Measurements from ENCODE around the gene GTF3C5. TPM values are rescaled to one million over a fixed set of nuclear protein-coding genes. Genes with fewer than 3 reads are reported as not detected.

The GTF3C5 gene
- total RNA-seq, 1 donor from 2014 or later = 95.2 TPM

- H3K9me3 Mint-ChIP-seq (ENCODE audit: unreplicated experiment) = peaks cover 12% of the 10 kb centered on the region
- H3K4me3 Mint-ChIP-seq (ENCODE audit: unreplicated experiment) = peak overlapping the region; percentile 98
- H3K4me1 Mint-ChIP-seq (ENCODE audit: low read depth, unreplicated experiment) = peaks cover 11% of the 10 kb centered on the region
- DNase-seq = peak; percentile 35
- H3K27me3 Mint-ChIP-seq (ENCODE audit: unreplicated experiment) = peaks cover 2% of the 10 kb centered on the region
- H3K27ac Mint-ChIP-seq (ENCODE audit: unreplicated experiment) = peak overlapping the region; percentile 99
- peaks cover 20% of the 10 kb centered on the region for H3K36me3 Mint-ChIP-seq (ENCODE audit: unreplicated experiment)
- TF ChIP-seq CTCF (IDR thresholded peaks at IDR 0.05; ENCODE audit: partially characterized antibody, unreplicated experiment) = no peak
Observed at GRCh38 chr9:133029994-133030316, 842 bp upstream of the GTF3C5 start.

GRCh38 chr9:133031130-133031422 is 279 bp downstream of the GTF3C5 start:
- peak overlapping the region; percentile 99 for H3K27ac Mint-ChIP-seq (ENCODE audit: unreplicated experiment)
- peaks cover 12% of the 10 kb centered on the region for H3K9me3 Mint-ChIP-seq (ENCODE audit: unreplicated experiment)
- TF ChIP-seq CTCF (IDR thresholded peaks at IDR 0.05; ENCODE audit: partially characterized antibody, unreplicated experiment) = no peak
- peak overlapping the region; percentile 98 for H3K4me3 Mint-ChIP-seq (ENCODE audit: unreplicated experiment)
- H3K27me3 Mint-ChIP-seq (ENCODE audit: unreplicated experiment) = peaks cover 2% of the 10 kb centered on the region
- no peak for DNase-seq
- peaks cover 20% of the 10 kb centered on the region for H3K36me3 Mint-ChIP-seq (ENCODE audit: unreplicated experiment)
- H3K4me1 Mint-ChIP-seq (ENCODE audit: low read depth, unreplicated experiment) = peaks cover 11% of the 10 kb centered on the region

- peaks cover 11% of the 10 kb centered on the region for H3K4me1 Mint-ChIP-seq (ENCODE audit: low read depth, unreplicated experiment)
- H3K9me3 Mint-ChIP-seq (ENCODE audit: unreplicated experiment) = peaks cover 12% of the 10 kb centered on the region
- no peak for TF ChIP-seq CTCF (IDR thresholded peaks at IDR 0.05; ENCODE audit: partially characterized antibody, unreplicated experiment)
- peak overlapping the region; percentile 98 for H3K4me3 Mint-ChIP-seq (ENCODE audit: unreplicated experiment)
- peaks cover 20% of the 10 kb centered on the region for H3K36me3 Mint-ChIP-seq (ENCODE audit: unreplicated experiment)
- DNase-seq = no peak
- peaks cover 2% of the 10 kb centered on the region for H3K27me3 Mint-ChIP-seq (ENCODE audit: unreplicated experiment)
- H3K27ac Mint-ChIP-seq (ENCODE audit: unreplicated experiment) = peak overlapping the region; percentile 99
Observed at GRCh38 chr9:133031496-133031911, 707 bp downstream of the GTF3C5 start.

- peaks cover 20% of the 10 kb centered on the region for H3K36me3 Mint-ChIP-seq (ENCODE audit: unreplicated experiment)
- no peak for TF ChIP-seq CTCF (IDR thresholded peaks at IDR 0.05; ENCODE audit: partially characterized antibody, unreplicated experiment)
- no peaks in the 10 kb centered on the region for H3K27me3 Mint-ChIP-seq (ENCODE audit: unreplicated experiment)
- H3K27ac Mint-ChIP-seq (ENCODE audit: unreplicated experiment) = no peak overlapping the region
- peaks cover 11% of the 10 kb centered on the region for H3K4me1 Mint-ChIP-seq (ENCODE audit: low read depth, unreplicated experiment)
- peak overlapping the region; percentile 98 for H3K4me3 Mint-ChIP-seq (ENCODE audit: unreplicated experiment)
- peaks cover 12% of the 10 kb centered on the region for H3K9me3 Mint-ChIP-seq (ENCODE audit: unreplicated experiment)
- no peak for DNase-seq
Observed at GRCh38 chr9:133032171-133032570, 1.4 kb downstream of the GTF3C5 start.

- Mint-ChIP-seq H3K27ac (ENCODE audit: unreplicated experiment) (no peak overlapping the region), H3K4me1 (ENCODE audit: low read depth, unreplicated experiment) (peaks cover 11% of the 10 kb centered on the region), H3K4me3 (ENCODE audit: unreplicated experiment) (no peak overlapping the region), H3K27me3 (ENCODE audit: unreplicated experiment) (no peaks in the 10 kb centered on the region), H3K36me3 (ENCODE audit: unreplicated experiment) (peaks cover 20% of the 10 kb centered on the region), H3K9me3 (ENCODE audit: unreplicated experiment) (peaks cover 10% of the 10 kb centered on the region)
- no peak for DNase-seq
- no peak for TF ChIP-seq CTCF (IDR thresholded peaks at IDR 0.05; ENCODE audit: partially characterized antibody, unreplicated experiment)
Observed at GRCh38 chr9:133035669-133036068, 4.9 kb downstream of the GTF3C5 start.

All from glutamatergic neuron (in vitro differentiated cells).